ENCODE data around the gene PDE4D. TPM values are rescaled to one million over a fixed set of nuclear protein-coding genes. Genes with fewer than 3 reads are reported as not detected.
"Not testable (repeated sequence)": the region's sequence is repeated elsewhere in the genome, so short reads cannot be mapped to it uniquely, and the experiment has no call there.

The PDE4D gene
- total RNA-seq, 1 experiment from 2014 or later: 291 TPM

- DNase-seq (ENCODE audit: extremely low read depth, low read depth): no peak
Measured at GRCh38 chr5:59666440-59667068, 227.0 kb downstream of the PDE4D start.

GRCh38 chr5:59665832-59666203, 227.7 kb downstream of the PDE4D start:
- not testable (repeated sequence) for DNase-seq (ENCODE audit: extremely low read depth, low read depth)

GRCh38 chr5:59665086-59665831, 228.3 kb downstream of the PDE4D start:
- no peak for DNase-seq (ENCODE audit: extremely low read depth, low read depth)

- DNase-seq (ENCODE audit: extremely low read depth, low read depth): no peak
Measured at GRCh38 chr5:59661954-59662615, 231.4 kb downstream of the PDE4D start.

- DNase-seq (ENCODE audit: extremely low read depth, low read depth): peak; percentile 29
Measured at GRCh38 chr5:59661311-59661710, 232.2 kb downstream of the PDE4D start.

GRCh38 chr5:59660737-59661136, 232.8 kb downstream of the PDE4D start:
- DNase-seq (ENCODE audit: extremely low read depth, low read depth): peak; percentile 38

GRCh38 chr5:59656351-59657254, 236.9 kb downstream of the PDE4D start:
- no peak for DNase-seq (ENCODE audit: extremely low read depth, low read depth)

GRCh38 chr5:59655693-59656309, 237.7 kb downstream of the PDE4D start:
- DNase-seq (ENCODE audit: extremely low read depth, low read depth): no peak

GRCh38 chr5:59654691-59655090, 238.8 kb downstream of the PDE4D start:
- DNase-seq (ENCODE audit: extremely low read depth, low read depth): no peak

GRCh38 chr5:59652449-59652848, 241.1 kb downstream of the PDE4D start:
- no peak for DNase-seq (ENCODE audit: extremely low read depth, low read depth)

- no peak for DNase-seq (ENCODE audit: extremely low read depth, low read depth)
Measured at GRCh38 chr5:59648949-59649921, 244.3 kb downstream of the PDE4D start.

- no peak for DNase-seq (ENCODE audit: extremely low read depth, low read depth)
Measured at GRCh38 chr5:59648038-59648831, 245.3 kb downstream of the PDE4D start.

- no peak for DNase-seq (ENCODE audit: extremely low read depth, low read depth)
Measured at GRCh38 chr5:59645380-59645779, 248.1 kb downstream of the PDE4D start.

- DNase-seq (ENCODE audit: extremely low read depth, low read depth): no peak
Measured at GRCh38 chr5:59640411-59640810, 253.1 kb downstream of the PDE4D start.

GRCh38 chr5:59637884-59638580, 255.5 kb downstream of the PDE4D start:
- DNase-seq (ENCODE audit: extremely low read depth, low read depth): no peak

GRCh38 chr5:59629561-59629960, 264.0 kb downstream of the PDE4D start:
- no peak for DNase-seq (ENCODE audit: extremely low read depth, low read depth)

GRCh38 chr5:59628062-59628828, 265.3 kb downstream of the PDE4D start:
- DNase-seq (ENCODE audit: extremely low read depth, low read depth): no peak
